ENCODE results near the gene CARD14.
"Not testable (repeated sequence)": the region's sequence is repeated elsewhere in the genome, so short reads cannot be mapped to it uniquely, and the experiment has no call there.

CARD14 gene

DNA sequence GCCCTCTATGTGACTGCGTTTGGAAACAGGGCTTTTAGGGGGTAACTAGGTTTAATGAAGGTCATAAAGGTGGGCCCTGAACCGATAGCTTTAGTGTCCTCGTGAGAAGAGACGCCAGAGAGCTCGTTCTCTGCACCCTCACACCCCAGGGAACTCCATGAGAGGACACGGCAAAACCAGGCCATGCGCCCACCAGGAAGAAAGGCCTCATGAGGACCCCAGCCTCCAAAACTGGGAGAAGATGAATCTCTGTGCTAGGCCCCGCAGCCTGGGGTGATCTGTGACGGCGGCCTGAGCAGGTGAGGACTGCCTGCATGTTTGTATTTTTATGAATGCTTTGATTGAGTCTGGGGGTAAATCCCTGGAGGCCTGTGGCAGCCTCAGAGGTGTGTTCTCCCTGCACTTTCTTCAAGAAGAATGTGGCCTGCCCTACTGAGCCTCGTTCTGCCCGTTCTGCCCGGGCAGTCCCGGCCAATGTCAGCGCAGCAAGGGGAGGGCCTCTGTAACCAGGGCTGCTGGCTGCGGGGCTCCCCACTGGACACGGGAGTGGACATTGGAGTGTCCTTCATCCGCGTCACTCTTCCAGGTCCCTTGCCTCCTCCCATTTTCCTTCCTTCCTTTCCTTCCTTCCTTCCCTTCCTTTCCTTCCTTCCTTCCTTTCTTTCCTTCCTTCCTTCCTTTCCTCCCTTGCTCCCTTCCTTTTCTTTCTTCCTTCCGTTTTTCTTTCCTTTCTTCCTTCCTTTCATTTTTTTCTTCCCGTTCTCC lies 84.0 kb downstream of the CARD14 start:
- no peak for DNase-seq (ENCODE audit: low spot score)

DNA sequence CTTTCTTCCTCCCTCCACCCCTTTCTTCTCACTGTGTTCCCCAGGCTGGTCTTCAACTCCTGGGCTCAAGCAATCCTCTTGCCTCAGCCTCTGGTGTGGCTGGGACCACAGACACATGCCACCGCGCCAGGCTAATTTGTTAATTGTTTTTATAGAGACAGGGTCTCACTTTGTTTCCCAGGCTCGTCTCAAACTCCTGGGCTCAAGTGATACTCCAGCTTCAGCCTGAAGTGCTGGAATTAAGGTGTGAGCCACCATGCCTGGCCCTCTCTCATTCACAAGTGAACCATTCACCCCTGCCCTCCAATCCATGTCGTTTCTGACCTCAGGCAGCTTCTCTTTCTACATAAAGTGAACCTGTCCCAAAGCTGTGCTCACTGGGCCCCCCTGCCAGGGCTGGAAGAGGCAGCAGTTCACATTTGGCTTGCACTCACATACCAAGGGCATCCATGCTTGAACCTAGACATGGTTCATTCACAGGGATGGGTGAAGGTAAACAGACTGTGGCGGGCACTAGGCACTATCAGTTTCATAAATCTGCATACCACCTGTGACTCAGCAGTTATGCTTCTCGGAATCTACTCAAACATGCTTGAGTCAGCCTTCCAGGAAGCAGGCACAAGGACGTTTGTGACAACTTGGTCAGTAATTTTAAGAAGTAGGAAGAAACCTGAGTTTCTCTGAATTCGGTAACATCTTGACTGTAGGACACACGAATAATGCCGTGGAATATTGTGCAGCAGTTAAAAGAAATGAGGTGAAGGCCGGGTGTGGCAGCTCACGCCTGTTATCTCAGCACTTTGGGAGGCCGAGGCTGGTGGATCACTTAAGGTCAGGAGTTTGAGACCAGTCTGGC lies 84.8 kb downstream of the CARD14 start:
- DNase-seq (ENCODE audit: low spot score): peak; percentile 32

- DNase-seq (ENCODE audit: low spot score): no peak
Observed at GRCh38 chr17:80256034-80256350, 86.2 kb downstream of the CARD14 start.

DNA sequence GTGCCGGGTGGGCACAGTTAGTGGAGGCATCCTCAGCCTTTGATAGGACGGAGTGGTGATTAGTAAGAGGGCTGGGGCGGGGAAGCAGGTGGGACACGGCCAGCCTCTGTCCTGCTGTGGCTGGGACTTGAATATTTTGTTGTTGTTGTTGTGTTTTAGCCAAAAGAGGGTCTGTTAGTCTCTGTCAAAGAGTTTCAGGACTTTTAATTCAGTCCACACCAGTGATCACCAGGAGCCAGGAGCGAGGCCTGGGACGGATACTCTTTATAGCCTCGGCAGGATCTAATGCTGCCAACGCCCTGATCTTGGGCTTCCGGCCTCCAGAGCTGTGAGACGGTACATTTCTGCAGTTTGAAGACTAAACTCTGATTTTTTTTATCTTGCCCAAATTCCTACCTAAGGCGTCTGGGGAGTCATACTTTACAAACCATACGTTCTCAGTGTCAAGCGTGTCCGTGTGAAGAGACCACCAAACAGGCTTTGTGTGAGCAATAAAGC lies 87.9 kb downstream of the CARD14 start:
- no peak for DNase-seq (ENCODE audit: low spot score)

GRCh38 chr17:80258296-80258695 lies 88.5 kb downstream of the CARD14 start:
- DNase-seq (ENCODE audit: low spot score): not testable (repeated sequence)

All from NAMALWA (cell line).